ENCODE results near the gene SLC2A5.
A peak's percentile ranks its signal among the peaks of the same experiment; 100 is the strongest.
"Not testable (repeated sequence)": the region's sequence is repeated elsewhere in the genome, so short reads cannot be mapped to it uniquely, and the experiment has no call there.

The SLC2A5 gene, protein sequence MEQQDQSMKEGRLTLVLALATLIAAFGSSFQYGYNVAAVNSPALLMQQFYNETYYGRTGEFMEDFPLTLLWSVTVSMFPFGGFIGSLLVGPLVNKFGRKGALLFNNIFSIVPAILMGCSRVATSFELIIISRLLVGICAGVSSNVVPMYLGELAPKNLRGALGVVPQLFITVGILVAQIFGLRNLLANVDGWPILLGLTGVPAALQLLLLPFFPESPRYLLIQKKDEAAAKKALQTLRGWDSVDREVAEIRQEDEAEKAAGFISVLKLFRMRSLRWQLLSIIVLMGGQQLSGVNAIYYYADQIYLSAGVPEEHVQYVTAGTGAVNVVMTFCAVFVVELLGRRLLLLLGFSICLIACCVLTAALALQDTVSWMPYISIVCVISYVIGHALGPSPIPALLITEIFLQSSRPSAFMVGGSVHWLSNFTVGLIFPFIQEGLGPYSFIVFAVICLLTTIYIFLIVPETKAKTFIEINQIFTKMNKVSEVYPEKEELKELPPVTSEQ

DNA sequence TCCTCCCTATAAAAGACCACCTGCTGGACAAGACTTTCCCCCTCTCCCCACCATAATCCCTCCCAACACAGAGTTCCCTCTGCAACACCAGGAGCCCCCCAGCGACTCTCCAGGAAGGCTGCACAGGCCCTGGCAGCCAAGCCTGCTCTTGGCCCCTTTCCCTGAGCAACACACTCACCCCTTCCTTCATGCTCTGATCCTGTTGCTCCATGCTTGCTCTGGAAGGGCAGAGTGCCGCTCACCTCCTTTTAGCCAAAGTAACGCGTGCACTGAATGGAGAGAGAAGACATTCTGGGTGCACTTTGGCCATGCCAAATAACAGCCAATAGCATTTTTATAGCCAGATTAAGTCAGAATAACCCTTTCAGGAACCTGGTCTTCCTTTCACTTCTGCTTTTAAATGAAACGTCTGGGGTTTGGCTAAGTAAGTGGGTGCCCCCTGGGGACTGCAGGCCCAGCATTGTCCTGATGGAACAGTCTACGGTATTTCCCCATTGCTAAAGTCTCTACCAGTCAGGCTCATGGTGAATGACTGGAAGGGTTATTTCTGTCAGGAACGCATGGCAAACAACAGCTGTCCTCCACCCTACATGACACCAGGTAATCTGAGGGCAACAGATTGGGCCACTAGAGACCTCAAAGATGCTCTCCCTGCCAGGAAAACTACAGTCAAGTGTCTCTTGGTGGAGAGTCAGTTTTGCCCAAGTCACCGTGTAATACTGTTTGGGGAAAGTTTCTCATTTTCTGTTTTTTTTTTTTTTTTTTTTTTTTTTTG, at the start of gene SLC2A5:
Gene SLC2A5 (minus strand): TSS at position 310 of the 775 bp plus-strand sequence. CDS start 99 bp downstream, at position 211.
- DNase-seq (ENCODE audit: low read depth in 2 of 2): no peak

DNA sequence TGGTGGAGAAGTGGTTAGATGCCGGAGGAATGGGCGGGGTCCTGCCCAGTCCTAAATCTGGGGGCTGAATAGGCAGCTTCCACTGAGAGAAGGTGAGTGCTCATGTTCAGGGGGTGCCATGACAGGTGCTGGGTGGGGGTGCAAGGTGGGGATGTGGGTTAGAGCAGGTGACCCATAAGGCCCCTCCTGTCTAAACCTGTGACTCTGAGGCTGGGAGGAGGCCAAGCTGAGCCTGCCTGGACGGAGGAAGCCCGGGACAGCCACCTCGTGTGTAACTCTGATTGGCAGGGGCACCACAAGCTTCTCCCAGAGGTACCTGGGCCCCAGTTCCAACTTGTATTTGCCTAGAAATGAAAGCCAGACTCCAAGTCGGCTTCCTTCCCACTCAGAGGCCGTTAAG, 48.8 kb upstream of the SLC2A5 start:
- DNase-seq (ENCODE audit: low read depth in 2 of 2): no peak

DNA sequence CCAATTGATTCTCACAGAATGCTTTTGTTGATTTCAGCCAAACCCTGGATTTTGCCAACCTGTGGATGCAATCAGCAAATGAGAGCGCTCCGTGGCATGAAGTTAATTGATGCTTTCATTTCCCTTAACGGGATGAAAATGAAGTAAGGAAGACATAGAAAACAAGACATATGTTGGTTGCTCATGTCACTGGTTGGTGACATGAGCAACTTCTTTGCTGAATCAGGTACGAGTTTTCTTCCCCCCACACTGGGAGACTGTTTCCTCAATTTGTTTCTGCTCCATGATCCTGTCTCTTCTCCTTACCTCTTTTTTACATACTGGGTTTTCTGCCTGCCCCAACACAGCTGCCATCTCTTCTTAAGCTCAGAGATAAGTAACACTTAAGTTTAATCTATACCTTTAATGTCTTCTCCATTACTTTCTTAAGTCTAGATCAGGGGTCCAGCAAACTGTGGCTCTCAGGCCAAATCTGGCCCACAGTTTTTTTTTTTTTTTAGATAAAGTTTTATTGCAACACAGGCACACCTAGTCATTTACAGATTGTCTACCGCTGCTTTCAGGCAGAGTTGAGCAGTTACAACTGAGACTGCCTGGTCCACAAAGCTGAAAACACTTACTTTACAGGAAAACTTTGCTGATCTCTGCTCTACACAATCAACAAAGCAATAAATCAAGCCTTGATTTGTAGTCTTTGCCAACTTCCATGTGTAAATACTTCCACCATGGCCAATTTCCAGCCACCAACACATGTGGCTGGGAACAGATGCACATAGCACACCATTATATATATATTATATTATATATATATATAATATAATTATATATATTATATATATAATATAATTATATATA, 46.1 kb upstream of the SLC2A5 start:
- no peak for DNase-seq (ENCODE audit: low read depth in 2 of 2)

DNA sequence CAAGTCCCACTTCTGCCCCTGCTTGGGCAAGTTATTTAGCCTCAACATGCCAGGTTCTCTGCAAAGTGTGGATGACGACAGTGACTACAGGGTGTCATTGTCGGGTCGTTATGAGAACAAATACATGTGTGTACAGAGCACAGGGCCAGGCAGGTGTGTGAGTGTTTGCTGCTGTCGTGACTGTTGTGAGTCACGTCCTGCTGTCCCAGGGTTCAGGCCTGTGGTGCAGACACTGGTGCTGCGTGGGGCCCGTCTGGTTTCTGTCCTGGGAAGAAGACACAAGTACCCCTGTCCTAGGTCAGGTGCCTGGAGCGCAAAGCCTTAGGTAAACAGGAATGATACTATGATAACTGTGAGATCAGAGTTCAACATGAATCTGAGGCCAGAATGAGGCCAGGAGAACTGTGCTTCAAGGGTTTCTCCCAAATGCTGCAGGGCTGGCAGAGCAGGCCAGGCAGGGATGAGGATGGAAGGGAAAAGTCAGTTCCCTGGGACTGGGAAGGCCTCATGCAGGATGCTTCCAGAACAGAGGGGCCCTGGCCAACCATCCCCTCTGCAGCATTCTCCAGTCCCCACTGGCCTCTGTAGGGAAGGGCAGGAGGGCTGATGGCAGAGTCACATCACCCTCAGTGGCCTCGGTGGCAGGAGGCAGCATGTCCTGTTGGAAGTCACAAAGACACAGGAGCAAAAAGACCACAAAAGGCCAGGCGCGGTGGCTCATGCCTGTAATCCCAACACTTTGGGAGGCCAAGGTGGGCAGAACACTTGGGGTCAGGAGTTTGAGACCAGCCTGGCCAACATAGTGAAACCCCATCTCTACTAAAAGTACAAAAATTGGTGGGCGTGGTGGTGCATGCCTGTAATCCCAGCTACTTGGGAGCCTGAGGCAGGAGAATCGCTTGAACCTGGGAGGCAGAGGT, 43.8 kb upstream of the SLC2A5 start:
- DNase-seq (ENCODE audit: low read depth in 2 of 2): no peak

DNA sequence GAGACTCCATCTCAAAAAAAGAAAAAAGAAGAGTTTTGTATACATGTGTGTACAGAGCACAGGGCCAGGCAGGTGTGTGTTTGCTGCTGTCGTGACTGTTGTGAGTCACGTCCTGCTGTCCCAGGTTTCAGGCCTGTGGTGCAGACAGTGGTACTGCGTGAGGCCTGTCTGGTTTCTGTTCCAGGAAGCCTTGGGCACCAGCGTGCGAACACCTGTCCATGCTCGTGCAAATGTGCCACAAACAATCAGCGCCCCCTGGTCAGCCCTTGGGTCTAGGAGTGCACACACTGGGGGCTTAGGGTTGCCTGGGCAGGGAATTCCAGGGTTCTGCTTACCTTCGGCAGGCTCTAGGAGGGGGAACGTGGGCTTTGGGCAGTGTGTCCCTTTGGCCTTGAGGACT, 42.5 kb upstream of the SLC2A5 start:
- DNase-seq (ENCODE audit: low read depth in 2 of 2): no peak

DNA sequence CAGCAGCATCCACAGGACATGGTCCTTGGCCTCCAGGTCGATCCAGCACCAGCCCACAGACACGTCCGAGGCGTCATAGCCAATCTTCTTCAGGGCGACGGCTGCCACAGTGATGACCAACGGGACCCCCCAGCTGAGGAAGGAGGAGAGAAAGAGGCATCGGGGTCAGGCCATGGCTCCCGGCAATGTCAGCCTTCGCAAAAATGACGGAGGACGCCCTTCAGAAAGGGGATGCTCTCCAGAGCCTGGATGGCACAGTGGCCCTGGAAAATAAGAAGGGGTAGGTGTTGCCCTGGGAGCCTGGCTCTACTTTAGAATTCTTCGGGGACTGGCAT, 41.9 kb upstream of the SLC2A5 start:
- DNase-seq (ENCODE audit: low read depth in 2 of 2): no peak

DNA sequence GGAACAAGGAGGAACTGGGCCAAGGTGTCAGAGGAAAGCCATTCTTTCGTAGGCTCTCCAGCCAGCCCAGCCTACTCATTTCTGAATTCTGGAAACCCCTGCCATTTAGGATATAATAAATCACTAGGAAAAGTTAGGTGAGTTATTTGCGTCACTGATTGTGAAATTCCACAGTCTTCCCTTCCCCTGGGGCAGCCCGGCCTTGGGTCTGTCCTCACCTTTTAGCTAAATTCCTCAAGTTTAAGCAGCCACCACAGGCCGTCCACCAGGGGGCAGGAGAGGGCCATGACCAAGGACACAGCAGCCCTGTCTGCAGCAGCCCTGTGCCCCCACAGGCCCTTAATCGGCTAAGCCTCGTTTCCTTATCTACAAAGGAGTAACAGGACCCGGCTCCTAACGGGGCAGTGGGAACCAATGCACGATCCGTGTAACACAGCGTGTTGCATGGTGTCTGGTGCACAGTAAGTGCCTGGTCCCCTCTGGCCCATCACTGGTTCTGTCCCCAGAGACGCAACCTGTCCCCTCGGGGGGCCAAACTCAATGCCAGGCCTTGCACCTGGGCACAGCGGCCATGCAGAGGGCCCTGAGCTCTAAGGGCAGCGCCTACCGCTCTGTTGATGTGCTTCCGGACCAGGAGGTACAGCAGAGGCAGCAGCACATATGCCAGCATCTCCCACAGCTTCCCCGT, 41.4 kb upstream of the SLC2A5 start:
- peak; percentile 69 to 71 for DNase-seq (ENCODE audit: low read depth in 2 of 2)

DNA sequence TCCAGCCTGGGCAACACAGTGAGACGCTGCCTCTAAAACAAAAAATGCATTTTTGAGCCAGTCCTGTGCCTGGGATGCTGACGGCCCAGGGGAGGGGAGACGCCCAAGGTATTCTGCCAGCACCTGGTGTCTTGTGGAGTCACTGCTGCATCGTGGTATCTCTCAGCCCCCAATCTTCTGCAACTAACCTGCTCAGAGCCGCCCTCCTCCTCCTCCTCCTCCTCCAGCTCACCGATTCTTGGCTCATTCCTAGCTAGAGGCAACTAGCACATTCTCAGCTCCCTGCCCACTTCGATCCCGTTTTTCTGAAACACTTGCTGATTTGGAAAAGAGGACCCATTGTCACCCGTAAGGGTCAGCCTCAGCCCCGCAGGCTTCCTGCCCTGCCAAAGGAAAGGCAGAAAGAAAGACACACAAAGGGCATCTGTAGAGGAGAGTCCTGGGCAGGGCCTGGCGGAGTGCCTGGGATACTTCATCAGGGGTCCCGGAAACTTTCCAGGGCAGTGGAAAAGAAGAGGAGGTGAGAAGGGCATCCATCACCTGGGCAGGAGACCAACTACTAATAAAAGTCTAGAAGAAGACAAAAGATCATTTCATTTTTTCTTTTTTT, 38.7 kb upstream of the SLC2A5 start:
- no peak for DNase-seq (ENCODE audit: low read depth in 2 of 2)

DNA sequence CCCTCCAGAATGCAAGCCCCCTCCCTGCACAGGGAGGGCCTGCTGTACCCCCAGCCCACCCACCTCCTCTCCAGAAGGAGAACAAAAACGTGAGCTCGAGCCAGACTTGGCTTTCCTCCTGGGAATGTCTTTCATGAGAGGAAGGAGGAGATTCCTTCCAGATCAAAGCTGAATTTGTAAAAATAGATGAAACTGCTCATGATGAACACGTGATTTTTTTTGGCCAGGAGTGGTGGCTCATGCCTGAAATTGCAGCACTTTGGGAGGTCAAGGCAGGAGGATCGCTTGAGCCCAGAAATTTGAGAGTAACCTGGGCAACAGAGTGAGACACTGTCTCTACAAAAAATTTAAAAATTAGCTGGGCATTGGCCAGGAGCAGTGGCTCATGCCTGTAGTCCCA, 37.7 kb upstream of the SLC2A5 start:
- DNase-seq (ENCODE audit: low read depth in 2 of 2): no peak

DNA sequence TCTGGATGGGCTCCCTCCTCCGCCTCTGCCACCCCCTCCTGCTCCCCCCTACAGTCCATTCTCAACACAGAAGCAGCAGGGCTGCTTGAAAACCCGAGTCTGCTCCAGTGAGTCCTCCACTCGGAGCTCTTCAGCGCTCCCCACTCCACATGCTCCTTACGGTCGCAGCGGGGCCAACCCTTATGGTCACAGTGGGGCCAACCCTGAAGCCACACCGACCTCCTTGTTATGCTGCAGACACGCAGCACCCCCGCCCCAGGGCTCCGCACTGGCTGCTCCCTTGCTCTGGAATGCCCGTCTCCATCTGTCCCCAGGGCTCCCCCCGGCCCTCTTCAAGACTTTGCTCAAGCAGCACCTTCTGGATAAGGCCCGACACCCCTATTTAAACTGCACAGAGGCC, 36.9 kb upstream of the SLC2A5 start:
- DNase-seq (ENCODE audit: low read depth in 2 of 2): no peak

DNA sequence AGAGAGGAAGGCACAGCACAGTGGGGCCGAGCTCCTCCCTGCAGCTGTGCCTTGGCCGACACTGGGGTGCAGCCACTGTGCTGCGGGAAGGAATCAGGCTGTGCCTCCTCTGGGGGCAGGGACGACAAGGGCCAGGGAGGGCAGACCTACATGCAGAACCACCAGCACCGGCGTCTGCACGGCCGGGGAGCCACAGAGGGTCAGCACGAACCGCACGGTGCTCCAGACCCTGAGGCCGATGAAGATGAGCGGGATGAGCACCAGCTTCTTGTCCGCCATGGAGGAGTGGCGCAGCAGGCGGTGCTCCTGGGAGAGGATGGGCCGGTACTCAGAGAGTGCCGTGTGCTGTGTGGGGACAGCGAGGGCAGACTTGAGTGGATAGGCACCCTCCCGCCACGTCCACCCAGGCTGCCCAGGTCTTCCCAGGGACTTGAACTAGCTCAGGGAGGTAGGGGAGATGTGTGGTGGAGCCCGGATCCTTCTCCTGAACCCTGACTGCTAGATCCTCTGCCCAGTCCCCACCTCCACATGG, 36.0 kb upstream of the SLC2A5 start:
- DNase-seq (ENCODE audit: low read depth in 2 of 2): no peak

DNA sequence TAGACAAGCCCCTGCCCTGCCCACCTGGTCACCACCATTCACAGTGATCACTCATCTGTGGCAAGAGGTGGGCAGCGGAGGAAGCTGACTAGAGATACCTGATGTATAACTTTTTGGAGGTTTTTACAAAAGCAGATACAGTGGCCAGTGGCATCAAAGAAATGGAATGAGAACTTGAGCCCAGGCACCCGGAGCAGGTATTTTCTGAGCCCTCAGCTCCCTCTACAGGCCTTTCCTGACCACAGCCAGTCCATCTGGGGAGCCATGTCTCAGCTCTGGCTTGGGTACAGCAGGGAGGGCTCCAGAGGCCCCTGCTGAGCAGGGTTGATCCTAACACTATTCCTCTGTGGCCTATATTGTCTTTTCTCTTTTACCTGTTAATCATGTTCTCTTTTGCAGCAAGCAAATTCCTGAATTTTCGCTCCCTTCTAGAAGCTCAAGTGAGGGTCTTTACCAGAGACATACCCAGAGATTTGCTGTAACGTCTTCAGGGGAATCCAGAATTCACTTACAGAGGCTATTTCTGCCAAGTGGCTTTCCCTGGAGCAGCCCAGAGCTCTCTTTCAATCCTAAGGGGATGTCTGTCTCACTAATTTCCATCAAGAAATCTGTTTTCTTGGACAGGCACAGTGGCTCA, 32.2 kb upstream of the SLC2A5 start:
- no peak for DNase-seq (ENCODE audit: low read depth in 2 of 2)

DNA sequence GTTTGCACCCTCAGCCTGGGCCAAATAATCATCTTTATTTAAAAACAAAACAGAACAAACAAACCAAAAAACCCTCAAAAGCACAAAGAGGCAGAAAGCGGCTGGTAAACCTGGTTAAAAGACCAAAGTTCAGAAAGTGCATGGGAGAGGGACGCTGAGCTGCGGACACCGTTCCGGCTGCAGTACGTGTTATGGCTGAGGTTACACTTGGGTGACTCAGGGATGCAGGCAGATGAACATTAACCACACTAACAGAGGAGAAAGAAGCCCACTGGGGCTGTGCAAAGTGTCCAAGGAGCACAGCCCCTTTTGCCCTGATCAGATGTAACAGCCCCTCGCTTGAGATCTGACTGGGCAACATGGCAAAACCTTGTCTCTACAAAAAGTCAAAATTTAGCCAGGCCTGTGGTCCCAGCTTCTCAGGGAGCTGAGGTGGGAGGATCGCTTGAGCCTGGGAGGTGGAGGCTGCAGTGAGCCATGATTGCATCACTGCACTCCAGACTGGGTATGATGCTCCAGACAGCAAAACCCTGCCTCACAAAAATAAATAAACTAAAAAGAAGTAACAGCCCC, 31.1 kb upstream of the SLC2A5 start:
- DNase-seq (ENCODE audit: low read depth in 2 of 2): no peak

DNA sequence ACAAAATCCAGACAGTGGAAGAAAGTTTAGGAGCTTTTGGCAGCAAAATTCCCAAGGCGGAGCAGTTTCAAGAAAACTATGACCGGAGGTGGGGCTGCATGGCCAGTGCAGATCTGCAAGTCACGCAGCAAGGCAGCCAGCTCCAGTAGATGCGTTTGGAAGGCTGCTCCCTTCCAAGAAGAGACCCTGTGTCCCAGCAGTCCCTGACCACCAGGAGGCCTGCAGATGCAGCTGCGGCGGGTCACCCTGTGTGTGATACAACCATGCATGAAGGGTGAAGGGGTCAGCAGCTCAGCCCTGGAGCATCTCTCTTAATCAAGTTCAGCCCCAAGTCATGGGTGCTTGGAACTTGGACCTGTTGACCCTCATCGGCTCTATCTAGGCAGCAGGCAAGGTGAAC, 30.1 kb upstream of the SLC2A5 start:
- no peak for DNase-seq (ENCODE audit: low read depth in 2 of 2)

DNA sequence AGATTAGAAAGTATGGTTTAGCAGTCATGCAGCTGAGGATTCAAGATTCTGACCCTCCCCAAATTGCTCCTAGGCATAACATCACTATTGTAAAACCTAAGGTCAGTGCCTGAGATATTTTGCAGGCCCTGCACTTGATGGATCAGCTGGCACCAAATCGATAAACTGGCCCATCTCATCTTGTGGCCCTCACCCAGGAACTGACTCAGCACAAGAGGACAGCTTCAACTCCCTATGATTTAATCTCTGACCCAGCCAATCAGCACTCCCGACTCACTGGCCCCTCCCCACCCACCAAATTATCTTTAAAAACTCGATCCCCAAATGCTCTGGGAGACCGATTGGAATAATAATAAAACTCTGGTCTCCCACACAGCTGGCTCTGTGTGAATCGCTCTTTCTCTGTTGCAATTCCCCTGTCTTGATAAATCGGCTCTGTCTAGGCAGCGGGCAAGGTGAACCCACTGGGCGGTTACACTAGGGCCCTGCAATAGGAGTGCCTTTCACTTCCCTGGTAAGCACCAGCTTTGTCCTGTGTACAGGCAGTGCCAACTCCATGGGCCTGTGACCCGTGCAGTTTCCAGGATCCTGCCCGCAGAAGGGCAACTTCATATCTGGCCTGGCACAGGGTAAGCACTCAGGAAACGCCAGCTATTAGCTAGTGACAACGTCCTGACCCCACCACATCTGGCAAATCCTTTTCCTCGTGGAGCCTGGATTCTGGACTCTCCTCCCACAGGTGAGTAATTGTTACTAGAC, 28.7 kb upstream of the SLC2A5 start:
- no peak for DNase-seq (ENCODE audit: low read depth in 2 of 2)

DNA sequence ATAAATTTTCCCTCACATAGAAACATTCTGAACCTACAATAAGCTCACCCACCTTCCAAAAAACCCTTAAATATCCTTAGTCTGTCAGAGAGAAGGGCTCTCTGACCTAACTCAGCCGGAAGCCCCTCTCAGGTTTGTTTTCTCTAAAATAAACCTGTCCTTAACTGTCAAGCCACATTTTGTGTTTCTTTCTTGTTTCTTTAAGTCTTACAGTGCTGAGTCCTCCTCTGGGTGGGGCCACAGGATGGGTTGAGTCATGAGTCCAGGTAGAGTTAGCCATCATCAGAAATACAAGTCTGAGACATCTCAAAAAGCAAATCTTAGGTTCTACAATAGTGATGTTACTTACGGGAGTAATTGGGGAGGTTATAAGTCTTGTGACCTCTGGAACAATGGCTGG, 26.4 kb upstream of the SLC2A5 start:
- DNase-seq (ENCODE audit: low read depth in 2 of 2): no peak

DNA sequence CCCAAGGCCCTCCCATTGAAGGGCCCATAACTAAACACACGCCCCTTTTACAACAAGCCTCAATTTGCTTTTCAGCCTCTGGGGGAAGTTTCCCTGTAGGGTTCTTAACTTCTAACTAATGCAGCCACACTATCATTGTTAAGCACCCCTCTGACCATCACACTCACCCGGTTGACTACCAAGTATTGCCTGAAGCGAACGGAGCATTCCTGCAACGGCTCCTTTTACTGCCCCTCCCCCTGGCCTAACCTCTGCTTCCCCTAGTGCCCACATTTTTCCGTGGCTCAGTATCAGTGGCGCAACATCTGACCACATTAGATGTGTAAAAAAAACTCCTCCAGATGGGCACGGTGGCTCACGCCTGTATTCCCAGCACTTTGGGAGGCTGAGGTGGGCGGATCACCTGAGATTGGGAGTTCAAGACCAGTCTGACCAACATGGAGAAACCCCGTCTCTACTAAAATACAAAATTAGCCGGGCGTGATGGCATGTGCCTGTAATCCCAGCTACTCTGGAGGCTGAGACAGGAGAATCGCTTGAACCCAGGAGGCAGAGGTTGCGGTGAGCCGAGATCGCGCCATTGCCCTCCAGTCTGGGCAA, 24.7 kb upstream of the SLC2A5 start:
- DNase-seq (ENCODE audit: low read depth in 2 of 2): not testable (repeated sequence)

DNA sequence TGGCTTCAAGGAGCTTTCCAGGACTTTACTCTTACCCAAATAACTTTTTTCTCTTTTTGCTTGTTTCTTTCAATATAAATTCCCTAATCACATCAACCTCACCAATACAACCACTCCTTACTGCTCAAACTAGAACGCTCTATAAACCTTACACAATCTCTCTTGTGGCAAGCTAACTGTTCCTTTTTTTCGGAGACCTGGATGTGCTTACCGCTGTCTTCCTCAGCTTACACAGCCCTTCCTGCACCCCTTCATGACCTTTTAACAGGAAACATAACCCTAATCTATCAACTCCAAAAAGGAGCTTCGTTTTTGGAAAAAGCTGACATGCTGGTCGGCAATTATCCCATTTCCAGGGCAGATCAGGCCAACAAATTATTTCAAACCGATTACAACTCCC, 24.1 kb upstream of the SLC2A5 start:
- DNase-seq (ENCODE audit: low read depth in 2 of 2): no peak
